ENCODE results near the gene MYZAP. TPM values are rescaled to one million over a fixed set of nuclear protein-coding genes. Genes with fewer than 3 reads are reported as not detected.

The MYZAP gene
- polyA plus RNA-seq, 1 donor from 2014 or later = not detected

- H3K27me3 ChIP-seq (ENCODE audit: insufficient read depth, low read depth, low read length) = no peaks in the 10 kb centered on the region
- H3K79me2 ChIP-seq (replicated peaks; ENCODE audit: insufficient read depth, low read length) = no peaks in the 10 kb centered on the region
- TF ChIP-seq, protein P1, sequence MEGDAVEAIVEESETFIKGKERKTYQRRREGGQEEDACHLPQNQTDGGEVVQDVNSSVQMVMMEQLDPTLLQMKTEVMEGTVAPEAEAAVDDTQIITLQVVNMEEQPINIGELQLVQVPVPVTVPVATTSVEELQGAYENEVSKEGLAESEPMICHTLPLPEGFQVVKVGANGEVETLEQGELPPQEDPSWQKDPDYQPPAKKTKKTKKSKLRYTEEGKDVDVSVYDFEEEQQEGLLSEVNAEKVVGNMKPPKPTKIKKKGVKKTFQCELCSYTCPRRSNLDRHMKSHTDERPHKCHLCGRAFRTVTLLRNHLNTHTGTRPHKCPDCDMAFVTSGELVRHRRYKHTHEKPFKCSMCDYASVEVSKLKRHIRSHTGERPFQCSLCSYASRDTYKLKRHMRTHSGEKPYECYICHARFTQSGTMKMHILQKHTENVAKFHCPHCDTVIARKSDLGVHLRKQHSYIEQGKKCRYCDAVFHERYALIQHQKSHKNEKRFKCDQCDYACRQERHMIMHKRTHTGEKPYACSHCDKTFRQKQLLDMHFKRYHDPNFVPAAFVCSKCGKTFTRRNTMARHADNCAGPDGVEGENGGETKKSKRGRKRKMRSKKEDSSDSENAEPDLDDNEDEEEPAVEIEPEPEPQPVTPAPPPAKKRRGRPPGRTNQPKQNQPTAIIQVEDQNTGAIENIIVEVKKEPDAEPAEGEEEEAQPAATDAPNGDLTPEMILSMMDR (IDR thresholded peaks at IDR 0.05; ENCODE audit: poor library complexity, severe bottlenecking) = no peak
- TF ChIP-seq RAD21 (conservative IDR thresholded peaks at IDR 0.05) = no peak
- H3K27ac ChIP-seq (ENCODE audit: low read length) = no peak overlapping the region
- H4K20me1 ChIP-seq (ENCODE audit: insufficient read depth) = no peaks in the 10 kb centered on the region
- no peak overlapping the region for H3K4me2 ChIP-seq (ENCODE audit: low read length)
- H2AFZ ChIP-seq (ENCODE audit: low read depth, low read length) = no peak overlapping the region
- no peak overlapping the region for H3K4me3 ChIP-seq (ENCODE audit: low read length)
- no peaks in the 10 kb centered on the region for H3F3A ChIP-seq (ENCODE audit: insufficient read depth, low read length, poor library complexity, severe bottlenecking)
- H3K36me3 ChIP-seq (ENCODE audit: insufficient read depth, low read length) = no peaks in the 10 kb centered on the region
- no peaks in the 10 kb centered on the region for H3K9me3 ChIP-seq (ENCODE audit: low read length)
- H3K9me2 ChIP-seq (ENCODE audit: insufficient read depth, low read length) = no peaks in the 10 kb centered on the region
- H3K9ac ChIP-seq (ENCODE audit: low read length) = no peak overlapping the region
Observed at GRCh38 chr15:57651445-57651844, 59.7 kb downstream of the MYZAP start.

- no peaks in the 10 kb centered on the region for H4K20me1 ChIP-seq (ENCODE audit: insufficient read depth)
- H3K9ac ChIP-seq (ENCODE audit: low read length) = no peak overlapping the region
- no peak overlapping the region for H2AFZ ChIP-seq (ENCODE audit: low read depth, low read length)
- H3K4me3 ChIP-seq (ENCODE audit: low read length) = no peak overlapping the region
- H3K79me2 ChIP-seq (replicated peaks; ENCODE audit: insufficient read depth, low read length) = no peaks in the 10 kb centered on the region
- no peaks in the 10 kb centered on the region for H3K9me2 ChIP-seq (ENCODE audit: insufficient read depth, low read length)
- no peaks in the 10 kb centered on the region for H3K9me3 ChIP-seq (ENCODE audit: low read length)
- H3K4me2 ChIP-seq (ENCODE audit: low read length) = no peak overlapping the region
- H3K27me3 ChIP-seq (ENCODE audit: insufficient read depth, low read depth, low read length) = no peaks in the 10 kb centered on the region
- TF ChIP-seq, protein P1 (IDR thresholded peaks at IDR 0.05; ENCODE audit: poor library complexity, severe bottlenecking) = no peak
- no peak for TF ChIP-seq TAF1 (IDR thresholded peaks at IDR 0.05; ENCODE audit: low read depth)
- TF ChIP-seq EZH2 (IDR thresholded peaks at IDR 0.05; ENCODE audit: borderline replicate concordance, insufficient read depth, low read length, poor library complexity, severe bottlenecking) = no peak
- TF ChIP-seq POLR2AphosphoS5 (IDR thresholded peaks at IDR 0.05) = no peak
- TF ChIP-seq MXI1 (conservative IDR thresholded peaks at IDR 0.05; ENCODE audit: poor library complexity, severe bottlenecking) = no peak
- no peak for TF ChIP-seq SMC3 (conservative IDR thresholded peaks at IDR 0.05; ENCODE audit: poor library complexity)
- TF ChIP-seq EP300 (conservative IDR thresholded peaks at IDR 0.05; ENCODE audit: poor library complexity, severe bottlenecking) = no peak
- TF ChIP-seq RAD21 (conservative IDR thresholded peaks at IDR 0.05) = no peak
- no peak for TF ChIP-seq REST (IDR thresholded peaks at IDR 0.05; ENCODE audit: borderline replicate concordance)
- H3F3A ChIP-seq (ENCODE audit: insufficient read depth, low read length, poor library complexity, severe bottlenecking) = no peaks in the 10 kb centered on the region
- H3K27ac ChIP-seq (ENCODE audit: low read length) = no peak overlapping the region
- no peaks in the 10 kb centered on the region for H3K36me3 ChIP-seq (ENCODE audit: insufficient read depth, low read length)
Observed at GRCh38 chr15:57652481-57652880, 60.8 kb downstream of the MYZAP start.
